Measurements from ENCODE around the gene GALNT6. TPM values are rescaled to one million over a fixed set of nuclear protein-coding genes. Genes with fewer than 3 reads are reported as not detected.

Gene GALNT6
- total and polyA plus RNA-seq, 2 donors (not counting 3 experiments of a cell fraction or from before 2014, with no cell fraction given): 18.7 to 39.2 TPM

DNA sequence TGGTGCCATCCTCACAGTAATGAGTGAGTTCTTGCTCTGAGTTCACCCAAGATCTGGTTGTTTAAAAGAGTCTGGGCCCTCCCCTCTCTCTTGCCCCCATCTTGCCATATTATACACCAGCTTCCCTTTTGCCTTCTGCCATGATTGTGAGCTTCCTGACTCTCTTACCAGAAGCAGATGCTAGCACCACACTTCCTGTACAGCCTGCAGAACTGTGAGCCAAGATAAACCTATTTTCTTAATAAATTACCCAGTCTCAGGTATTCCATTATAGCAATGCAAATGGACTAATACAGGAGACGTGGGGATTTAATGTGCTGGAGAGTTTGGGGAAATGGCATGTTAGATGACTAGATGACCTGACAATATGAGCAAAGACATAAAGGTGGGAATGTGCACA lies 46.2 kb upstream of the GALNT6 start:
- no TSS peak for BruUV-seq (replicated peaks)
- FAIRE-seq: no peak
- Histone ChIP-seq H3K4me3 (replicated peaks in 1 of 3; ENCODE audit: insufficient read depth in 1 of 3, low read depth in 1 of 3, low read length in 3 of 3) (no peak overlapping the region), H3K27ac (ENCODE audit: insufficient read depth, low read depth, low read length) (no peak overlapping the region), H3K9ac (replicated peaks; ENCODE audit: extremely low read depth, insufficient read depth, low read length) (no peak overlapping the region), H3K4me2 (ENCODE audit: insufficient read depth, low read length) (no peak overlapping the region), H4K20me1 (replicated peaks; ENCODE audit: control insufficient read depth, extremely low read depth, insufficient read depth, low read length) (no peaks in the 10 kb centered on the region), H3K9me3 (replicated peaks; ENCODE audit: control insufficient read depth, insufficient read depth, low read length) (no peaks in the 10 kb centered on the region), H3K79me2 (ENCODE audit: control insufficient read depth, insufficient read depth, low read length) (no peaks in the 10 kb centered on the region), H3K4me1 (ENCODE audit: control insufficient read depth, extremely low read depth, insufficient read depth, low read length) (no peaks in the 10 kb centered on the region), H3K9me1 (replicated peaks; ENCODE audit: control insufficient read depth, extremely low read depth, insufficient read depth, low read length) (no peaks in the 10 kb centered on the region), H2AFZ (ENCODE audit: low read depth, low read length) (no peak overlapping the region), H3K27me3 (ENCODE audit: control insufficient read depth in 2 of 2, insufficient read depth in 2 of 2, low read length in 2 of 2) (peaks cover 0 to 3% of the 10 kb centered on the region in 2 experiments), H3K36me3 (ENCODE audit: control insufficient read depth in 2 of 2, extremely low read depth in 1 of 2, insufficient read depth in 2 of 2, low read length in 2 of 2) (no peaks in the 10 kb centered on the region)
- peak; percentile 55 for DNase-seq (ENCODE audit: low read depth, low spot score)
- TF ChIP-seq POLR2AphosphoS5 (IDR thresholded peaks at IDR 0.05; ENCODE audit: insufficient read depth, low read depth, low read length): no peak
- TF ChIP-seq GATA2 (IDR thresholded peaks at IDR 0.05; ENCODE audit: insufficient read depth, insufficient read length, low read depth, low read length): no peak
- no peak for TF ChIP-seq MYC (IDR thresholded peaks at IDR 0.05; ENCODE audit: low read depth, low read length)
- intact Hi-C loops (cut with micrococcal nuclease): no loop called here
- ChIA-PET POLR2A (no interaction called here), CTCF (interaction anchor here (1.1 to 1.2 kb wide), 2 partner anchors 16 to 438 kb away, joined by 3 to 4 read pairs; no protein-coding TSS in a partner anchor)
- dilution Hi-C loops (cut with MboI; ENCODE audit: extremely low pct_ligation_motif_present, low sequenced_read_pairs): no loop called here

DNA sequence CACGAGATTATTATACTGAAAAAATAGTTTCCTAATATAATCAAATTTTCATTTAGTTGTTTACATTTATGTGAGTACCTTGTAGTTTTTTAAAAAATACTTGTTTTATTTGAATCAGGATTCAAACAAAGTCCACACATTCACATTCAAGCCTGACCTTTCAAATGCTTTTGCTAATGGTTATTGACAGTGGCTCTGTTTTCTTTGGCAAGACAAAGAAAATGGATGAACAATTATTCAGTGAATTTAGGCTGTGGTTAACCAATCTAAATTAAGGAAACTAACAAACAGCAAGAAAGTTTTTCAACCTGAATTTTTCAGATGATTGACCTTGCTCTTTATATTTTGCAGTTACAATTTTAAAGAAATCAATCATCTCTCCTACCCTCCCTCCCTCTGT lies 43.1 kb upstream of the GALNT6 start:
- dilution Hi-C loops (cut with MboI; ENCODE audit: extremely low pct_ligation_motif_present, low sequenced_read_pairs): no loop called here

More for the DNA sequence above, 43.1 kb upstream of the GALNT6 start:
- no peaks in the 10 kb centered on the region for H3K4me1 ChIP-seq (ENCODE audit: control insufficient read depth, extremely low read depth, insufficient read depth, low read length)
- no TSS peak for BruUV-seq (replicated peaks)
- H3K4me2 ChIP-seq (ENCODE audit: insufficient read depth, low read length): no peak overlapping the region
- H4K20me1 ChIP-seq (replicated peaks; ENCODE audit: control insufficient read depth, extremely low read depth, insufficient read depth, low read length): no peaks in the 10 kb centered on the region
- H3K9me3 ChIP-seq (replicated peaks; ENCODE audit: control insufficient read depth, insufficient read depth, low read length): no peaks in the 10 kb centered on the region
- H3K27ac ChIP-seq (ENCODE audit: insufficient read depth, low read depth, low read length): no peak overlapping the region
- H3K9ac ChIP-seq (replicated peaks; ENCODE audit: extremely low read depth, insufficient read depth, low read length): no peak overlapping the region
- H3K36me3 ChIP-seq (ENCODE audit: control insufficient read depth in 2 of 2, extremely low read depth in 1 of 2, insufficient read depth in 2 of 2, low read length in 2 of 2): no peaks in the 10 kb centered on the region
- ChIA-PET CTCF (interaction anchor here (0.6 to 1.3 kb wide), 2 partner anchors 14 to 591 kb away, joined by 3 to 6 read pairs; no protein-coding TSS in a partner anchor), POLR2A (no interaction called here)
- intact Hi-C loops (cut with micrococcal nuclease): no loop called here
- no peaks in the 10 kb centered on the region for H3K79me2 ChIP-seq (ENCODE audit: control insufficient read depth, insufficient read depth, low read length)
- DNase-seq (ENCODE audit: low read depth, low spot score) (no peak), FAIRE-seq (no peak)
- H2AFZ ChIP-seq (ENCODE audit: low read depth, low read length): no peak overlapping the region
- peaks cover 0 to 3% of the 10 kb centered on the region in 2 experiments for H3K27me3 ChIP-seq (ENCODE audit: control insufficient read depth in 2 of 2, insufficient read depth in 2 of 2, low read length in 2 of 2)
- H3K9me1 ChIP-seq (replicated peaks; ENCODE audit: control insufficient read depth, extremely low read depth, insufficient read depth, low read length): no peaks in the 10 kb centered on the region
- TF ChIP-seq POLR2A (IDR thresholded peaks at IDR 0.05; ENCODE audit: low read depth, low read length): no peak
- no peak for TF ChIP-seq MYC (IDR thresholded peaks at IDR 0.05; ENCODE audit: low read depth, low read length)
- no peak overlapping the region for H3K4me3 ChIP-seq (replicated peaks in 1 of 3; ENCODE audit: insufficient read depth in 1 of 3, low read depth in 1 of 3, low read length in 3 of 3)
